HG03196 (cell line): ENCODE measurements around the gene PTPRD.

Experiments used
- ATAC-seq: cut with Tn5 transposase; IDR thresholded peaks from one replicate; pipeline ENCODE4 v1.9.1; 2021; ENCODE audit not compliant: unreplicated experiment

The PTPRD gene

DNA sequence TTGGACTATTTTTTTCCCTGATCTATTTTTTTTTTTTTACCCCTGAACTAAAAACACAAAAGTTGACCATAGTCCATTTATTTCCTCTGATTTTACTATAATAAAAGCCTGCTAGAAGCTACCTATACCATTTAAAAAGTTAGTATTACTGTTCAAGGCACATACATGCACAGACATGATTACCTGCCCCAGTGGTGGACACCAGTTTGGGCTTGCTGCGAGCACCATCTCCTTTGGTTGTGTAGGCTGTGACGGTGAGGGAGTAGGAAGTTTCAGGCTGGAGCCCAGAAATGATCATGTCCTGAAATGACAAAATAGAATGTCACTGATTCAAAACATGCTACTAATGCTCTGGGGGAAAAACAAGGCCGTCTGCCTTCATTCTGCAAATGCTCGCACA is 2120.1 kb downstream of the PTPRD start:
- no peak for ATAC-seq

DNA sequence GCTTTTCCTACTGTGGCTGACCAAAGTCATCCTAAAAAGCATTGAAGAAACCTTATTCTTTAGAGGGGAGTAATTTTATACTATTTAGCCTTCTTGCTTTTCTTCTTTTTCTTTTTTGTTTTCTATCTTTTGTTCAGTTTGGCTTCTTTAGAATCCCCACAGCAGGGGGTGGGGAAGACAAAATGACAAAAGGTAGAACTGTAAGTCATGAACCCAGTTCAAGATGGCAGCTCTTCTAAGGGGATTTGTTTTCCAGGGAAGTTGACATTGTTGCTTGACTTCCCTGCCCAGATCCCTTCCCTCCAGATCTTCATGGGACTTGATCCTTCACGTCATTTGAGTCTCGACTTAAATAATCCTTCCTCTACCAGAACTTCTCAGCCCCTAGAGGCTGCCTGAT is 2120.8 kb downstream of the PTPRD start:
- ATAC-seq, result no peak

DNA sequence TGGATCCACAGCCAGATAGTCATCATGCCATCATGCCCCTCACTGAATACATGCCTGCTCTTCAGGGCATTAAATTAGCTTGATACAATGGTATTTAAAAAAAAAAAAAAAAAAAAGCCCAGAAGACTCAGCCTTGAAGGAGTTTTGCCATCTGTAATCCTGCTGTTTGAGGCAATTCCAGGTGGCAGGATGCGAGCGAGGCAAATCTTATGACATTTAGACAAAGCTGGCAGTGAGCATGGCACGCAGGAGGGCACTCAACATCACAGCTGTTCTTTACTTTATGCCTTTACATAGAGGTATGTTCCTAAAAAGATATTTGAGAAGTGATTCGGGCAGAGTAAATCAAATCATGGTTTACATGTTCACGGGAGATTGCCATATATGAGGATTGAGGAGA is 2121.2 kb downstream of the PTPRD start:
- ATAC-seq, result no peak

DNA sequence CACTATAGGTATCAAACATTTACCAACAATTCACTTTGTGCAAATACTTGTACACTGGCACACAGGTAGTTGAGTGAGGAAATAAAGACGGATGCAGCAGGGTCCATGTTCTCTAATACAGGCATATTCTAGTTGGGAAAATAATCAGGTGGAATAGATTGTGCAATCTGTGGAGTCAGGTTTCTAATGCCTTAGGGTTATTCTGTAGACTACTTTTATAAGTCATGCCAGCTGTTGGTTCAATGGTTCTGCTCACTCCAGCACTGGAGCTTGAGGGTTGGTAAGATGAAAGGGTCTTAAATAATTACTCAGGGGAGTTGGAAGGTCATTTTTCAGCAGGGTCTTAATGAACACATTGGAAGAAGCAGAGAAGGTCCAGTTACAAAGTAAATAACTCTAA is 2123.0 kb downstream of the PTPRD start:
- no peak for ATAC-seq

DNA sequence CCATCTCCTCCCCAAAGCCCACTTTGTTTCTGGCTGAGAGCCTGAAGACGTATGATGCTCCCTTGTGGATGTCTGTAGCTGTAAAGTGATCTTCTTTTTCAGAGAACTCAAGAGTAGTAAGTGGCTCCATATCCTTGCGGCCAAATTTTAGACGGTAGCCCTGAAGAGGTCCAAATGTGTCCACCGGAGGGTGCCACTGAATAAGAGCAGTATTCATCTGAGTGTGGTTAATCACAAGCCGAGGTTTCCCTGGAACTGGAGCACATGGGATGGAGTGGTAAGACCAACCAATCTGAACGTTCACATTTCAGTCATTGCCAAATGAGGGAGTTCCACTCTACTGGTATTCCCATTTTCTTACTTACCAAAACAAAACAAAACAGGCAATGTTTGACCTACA is 2126.7 kb downstream of the PTPRD start:
- no peak for ATAC-seq

DNA sequence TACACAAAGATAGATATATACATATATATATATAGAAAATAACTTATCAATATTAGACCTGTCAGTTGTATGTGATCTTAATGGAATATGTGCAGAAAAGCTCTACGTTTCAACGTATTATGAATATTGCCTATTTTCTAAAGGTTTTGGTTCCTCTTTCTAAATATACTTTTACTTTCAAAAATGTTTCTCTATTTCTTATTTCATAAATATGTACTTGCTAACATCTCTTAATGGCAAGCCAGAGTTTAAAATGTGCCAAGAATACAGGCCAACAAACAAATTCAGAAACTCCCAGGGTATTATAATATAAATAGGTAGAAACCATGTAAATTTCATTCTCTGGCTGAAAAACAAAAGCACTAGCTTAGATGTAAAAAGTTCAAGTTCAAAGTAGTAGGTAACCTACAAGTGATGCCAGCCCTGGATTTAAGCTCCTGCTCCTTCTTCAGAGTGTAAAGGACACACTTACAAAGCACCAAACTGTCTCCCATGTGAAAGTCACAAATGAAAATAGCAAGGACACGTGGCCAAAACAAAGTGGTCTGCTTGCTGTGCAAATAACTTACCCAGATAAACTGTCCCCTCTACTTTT is 2128.1 kb downstream of the PTPRD start:
- no peak for ATAC-seq

DNA sequence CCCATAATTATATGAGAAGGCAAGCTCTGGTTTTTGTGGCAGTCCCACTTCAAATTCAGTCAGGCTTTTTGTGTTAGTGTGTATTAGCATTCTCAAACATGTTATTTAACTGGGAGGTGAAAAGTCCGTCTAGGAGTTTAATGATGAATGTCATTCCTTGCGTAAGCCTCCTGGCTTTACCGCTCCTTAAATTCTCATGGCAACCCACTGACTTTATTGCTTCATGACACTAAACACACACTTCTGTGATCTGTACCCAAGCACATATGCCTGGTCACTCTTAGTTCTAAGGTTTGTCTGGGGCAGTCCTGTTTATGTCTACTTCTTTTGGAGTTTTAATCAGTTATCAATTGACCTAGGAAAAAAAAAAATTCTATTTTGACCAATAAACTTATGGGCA is 2135.4 kb downstream of the PTPRD start:
- ATAC-seq, result no peak

DNA sequence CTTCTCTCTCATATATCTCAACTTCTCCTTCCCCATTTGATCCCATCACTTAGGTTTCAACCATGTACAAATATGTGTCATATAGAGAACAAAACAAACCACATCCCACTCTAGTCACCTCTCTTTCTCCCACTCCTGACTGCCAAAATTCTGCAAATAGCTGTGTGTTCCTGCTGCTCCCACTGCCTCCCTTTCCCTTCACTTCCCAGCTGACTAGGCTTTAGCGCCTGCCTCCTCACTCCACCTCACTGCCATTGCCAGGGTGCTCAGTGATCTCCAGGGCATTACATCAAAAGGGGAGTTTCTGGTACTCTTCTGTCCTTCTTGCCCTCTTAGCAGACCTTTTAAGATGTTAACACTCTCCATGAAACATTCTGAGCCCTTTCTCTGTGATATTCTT is 2137.9 kb downstream of the PTPRD start:
- no peak for ATAC-seq

DNA sequence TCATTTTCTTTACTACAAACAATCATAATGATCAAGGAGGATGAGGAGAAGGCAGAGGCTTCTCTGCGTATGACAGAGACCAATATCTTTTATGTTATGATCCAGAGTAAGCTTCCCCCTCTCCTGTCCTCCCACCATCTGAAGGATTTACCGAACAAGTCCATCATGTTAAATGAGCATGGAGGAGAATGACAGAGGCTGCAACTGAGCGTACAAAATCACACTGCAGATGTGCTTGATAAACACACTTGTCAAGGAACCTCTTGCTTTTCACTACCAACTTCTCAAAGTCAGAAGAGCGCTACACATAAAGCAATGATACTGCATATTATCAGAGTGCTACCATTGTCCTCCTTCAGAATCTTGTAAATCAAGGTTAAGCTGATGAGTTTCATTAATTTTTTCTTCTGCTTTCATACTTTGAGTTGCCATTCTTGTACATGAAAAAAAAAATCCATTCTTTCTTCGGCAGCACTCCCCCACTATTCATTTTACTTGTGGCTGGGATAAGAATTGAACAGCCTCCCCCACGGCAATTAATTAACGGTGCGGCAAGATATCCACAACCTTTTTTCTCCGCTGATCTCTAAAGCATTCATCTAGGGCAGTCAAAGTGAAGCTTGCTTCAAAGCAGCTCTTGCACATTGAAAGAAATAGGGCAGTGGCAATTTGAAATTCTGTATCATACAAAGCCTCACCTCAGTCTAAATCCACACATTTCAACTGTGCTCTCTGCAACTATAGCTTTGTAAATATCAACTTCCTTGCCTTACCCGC is 2139.4 kb downstream of the PTPRD start:
- no peak for ATAC-seq

DNA sequence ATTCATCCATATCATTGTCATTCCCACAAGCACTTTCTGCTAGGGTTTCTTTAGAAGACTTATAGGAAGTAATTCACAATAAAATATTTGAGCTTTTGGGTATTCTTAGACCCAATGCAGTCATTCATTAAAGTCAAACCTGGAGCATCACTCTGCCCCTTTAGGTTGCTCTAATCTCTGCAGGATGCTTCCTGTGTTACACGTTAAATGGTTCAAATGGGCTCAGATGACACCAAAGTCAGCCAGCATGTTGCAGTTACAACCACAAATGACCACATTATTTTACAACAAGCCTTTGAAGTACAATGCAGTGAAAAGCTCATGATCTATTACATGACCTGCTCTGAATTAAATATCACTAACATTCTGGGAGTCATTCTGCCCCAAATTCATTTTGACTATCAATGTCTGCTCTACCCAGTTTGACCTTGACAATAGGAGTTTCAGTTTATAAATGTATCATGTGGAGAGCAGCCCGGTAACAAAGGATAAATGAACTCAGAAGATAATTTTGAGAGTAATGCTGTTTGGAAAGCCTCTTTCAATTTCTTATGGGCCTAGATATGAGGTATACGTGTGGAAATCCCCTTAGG is 2144.7 kb downstream of the PTPRD start:
- ATAC-seq, result no peak

DNA sequence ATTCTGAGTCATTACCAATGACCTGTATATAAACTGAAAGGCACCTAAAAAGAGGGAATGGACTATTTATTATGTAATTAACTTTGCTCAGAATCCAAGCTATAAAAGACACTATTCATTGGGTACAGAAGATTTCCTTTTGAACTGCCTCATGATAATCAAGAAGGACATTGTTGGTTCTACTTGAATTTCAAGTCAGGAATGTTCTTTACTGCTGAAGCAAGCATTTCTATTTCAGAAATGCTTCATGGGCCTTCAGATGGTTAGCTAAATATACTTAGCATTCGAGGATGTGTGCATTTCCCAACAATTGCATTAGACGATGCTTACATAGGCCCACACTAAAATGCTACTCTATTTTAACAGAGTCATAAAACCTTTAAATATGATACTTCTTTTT is 2155.0 kb downstream of the PTPRD start:
- no peak for ATAC-seq

DNA sequence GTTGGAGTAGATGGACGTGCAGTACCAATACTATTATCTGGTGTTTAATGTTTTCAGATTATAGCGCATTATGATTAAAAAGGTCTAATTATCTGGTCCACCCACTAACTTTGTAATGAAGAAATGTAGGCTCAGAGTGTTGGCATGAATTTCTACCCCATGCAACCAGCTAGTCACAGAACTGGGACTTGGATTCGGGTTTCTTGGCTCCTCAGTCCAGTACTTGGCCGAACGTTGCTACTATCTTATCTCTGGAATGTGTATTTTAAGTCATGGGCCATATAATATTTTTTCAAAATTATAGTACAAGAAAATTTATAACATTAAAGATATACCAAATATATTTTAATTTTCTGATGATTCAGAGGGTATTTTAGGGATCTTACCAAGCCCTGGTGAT is 2155.7 kb downstream of the PTPRD start:
- ATAC-seq, result no peak

DNA sequence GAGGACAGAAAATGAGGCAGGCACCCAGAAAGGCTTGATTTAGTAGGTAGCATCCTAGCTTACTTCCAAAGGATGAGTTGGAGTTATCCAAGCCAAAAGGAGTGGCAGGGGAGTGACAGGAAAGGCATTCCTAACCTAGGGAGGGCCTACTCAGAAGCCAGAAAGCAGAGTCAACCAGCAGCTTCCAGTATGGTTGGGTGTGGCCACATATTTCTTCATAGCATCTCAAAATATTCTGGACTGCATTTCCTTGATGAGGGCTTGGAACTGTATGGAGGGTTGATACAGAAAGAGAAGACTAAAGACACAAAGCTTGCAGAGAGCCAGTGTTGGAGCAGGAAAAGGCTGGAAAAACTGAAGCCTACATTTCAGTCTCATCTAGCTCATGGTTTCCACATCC is 2156.5 kb downstream of the PTPRD start:
- ATAC-seq, result no peak

DNA sequence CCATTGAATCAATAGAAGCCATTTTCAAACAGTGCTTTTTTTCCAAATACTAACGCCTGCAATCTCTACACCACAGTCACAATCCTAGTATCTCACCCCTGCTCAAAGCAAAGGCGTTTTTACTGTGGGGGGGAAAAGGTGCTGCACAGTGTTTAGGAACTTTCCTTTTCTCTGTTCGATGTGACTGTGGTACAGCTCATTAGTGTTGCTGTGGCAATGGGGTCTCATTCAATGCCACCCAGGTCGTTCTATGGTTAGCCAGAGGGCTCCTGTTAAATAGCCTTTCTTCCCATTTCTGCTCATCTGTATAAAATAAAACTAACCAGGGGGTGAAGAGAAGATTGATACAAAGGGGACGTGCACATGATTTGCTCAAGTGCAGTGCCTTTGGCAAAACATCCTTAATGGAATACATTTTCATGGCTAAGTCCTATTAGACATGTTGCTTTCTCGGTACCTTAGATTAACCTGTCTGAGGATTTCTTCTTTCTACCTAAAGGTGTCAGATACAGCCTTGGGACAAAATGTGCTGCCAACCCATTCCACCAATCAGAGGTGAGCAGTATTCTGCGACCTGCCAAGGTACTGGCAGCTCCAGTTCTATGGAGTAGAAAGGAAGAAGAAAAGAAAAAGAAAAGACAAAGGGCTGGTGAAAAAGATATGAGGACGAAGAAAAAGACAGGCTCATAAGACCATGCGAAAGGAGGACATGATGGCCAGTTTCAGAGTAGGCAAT is 2161.8 kb downstream of the PTPRD start:
- no peak for ATAC-seq

DNA sequence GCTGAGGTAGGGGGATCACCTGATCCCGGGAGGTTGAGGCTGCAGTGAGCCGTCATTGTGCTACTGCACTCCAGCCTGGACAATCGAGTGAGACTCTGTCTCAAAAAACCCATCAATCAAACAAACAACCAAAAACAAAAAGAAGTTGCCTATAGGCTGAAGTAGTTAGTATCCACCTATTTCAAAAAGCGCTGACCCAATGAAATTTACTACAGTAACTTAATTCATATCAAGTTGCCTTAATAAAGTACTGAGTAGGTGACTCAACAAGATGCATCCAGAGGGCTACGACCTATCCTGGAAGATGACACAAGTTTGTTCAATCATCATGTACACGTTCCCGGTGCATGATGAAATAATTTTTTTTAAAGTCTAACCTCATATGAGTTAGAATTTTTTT is 2164.6 kb downstream of the PTPRD start:
- no peak for ATAC-seq

DNA sequence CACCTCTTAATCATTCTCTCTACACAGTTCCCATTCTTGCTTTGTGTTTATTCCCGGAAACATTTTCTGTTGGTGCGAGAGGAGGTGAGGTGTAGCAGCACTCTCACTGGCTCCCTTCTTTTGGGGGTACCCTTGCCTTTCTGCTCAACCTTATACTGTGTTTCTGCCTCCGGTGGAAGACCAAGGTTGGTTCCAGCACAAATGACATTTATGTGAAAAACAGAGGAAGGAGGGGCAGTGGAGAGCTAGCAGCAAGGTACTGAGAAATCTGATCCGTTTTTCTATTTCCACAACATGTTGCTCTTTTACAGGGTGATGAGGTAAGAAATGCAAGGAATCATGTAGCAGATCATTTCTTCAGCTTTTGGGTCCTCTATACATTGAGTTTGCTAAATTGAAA is 2165.2 kb downstream of the PTPRD start:
- ATAC-seq, result no peak

DNA sequence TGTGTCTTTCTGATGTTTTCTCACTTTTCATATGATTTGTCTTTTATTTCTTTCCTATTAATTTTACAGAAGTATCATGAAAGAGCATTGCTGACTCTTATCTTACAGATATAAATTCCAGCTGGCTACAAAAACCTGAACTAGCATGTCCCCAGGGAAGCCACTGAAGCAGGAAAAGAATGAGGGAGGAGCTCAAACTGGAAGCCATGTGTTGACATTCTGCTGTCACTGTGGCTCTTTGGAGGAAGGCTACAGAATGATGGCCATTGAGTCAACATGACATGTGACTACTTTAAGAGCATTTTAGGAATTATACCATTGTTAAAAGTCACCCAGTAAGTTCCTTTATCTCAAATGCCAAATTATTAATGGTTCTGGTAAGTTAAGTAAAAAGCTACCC is 2174.9 kb downstream of the PTPRD start:
- ATAC-seq, result no peak

DNA sequence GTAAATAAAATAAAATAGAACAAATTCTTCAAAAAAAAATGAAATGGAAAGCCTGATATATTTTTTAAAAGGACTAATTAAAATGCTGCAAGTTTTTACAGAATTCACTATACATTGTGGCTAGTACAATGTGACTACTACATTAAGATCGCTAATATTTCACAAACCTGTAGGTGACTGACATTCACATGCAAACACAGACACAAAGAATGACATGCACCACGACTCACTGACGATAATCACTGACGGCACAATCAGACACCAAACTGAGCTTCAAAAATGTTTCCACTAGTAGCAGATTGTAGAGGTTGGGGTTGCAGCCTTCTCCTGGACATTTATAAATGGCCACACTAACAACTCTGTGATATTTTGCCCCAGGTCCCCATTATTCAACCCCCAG is 2175.5 kb downstream of the PTPRD start:
- no peak for ATAC-seq

DNA sequence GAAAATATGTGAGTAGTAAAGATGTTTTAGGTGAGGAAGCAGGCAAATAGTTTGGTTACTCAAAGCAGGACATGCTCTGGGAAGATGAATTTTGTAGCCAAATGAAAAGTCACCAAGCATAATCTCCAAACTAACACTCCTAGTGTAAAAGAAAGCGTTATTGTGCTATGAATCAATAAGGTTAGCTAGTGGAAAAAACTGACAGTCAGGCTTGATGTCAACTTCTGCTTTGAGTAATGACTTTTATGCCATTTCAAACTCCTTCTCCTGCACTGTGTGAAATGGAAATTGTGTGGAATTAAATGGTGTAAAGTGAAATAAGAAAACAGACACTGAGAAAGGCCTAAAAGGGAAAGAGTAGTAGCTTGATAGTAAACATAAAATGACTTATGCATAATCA is 2176.0 kb downstream of the PTPRD start:
- ATAC-seq, result no peak

DNA sequence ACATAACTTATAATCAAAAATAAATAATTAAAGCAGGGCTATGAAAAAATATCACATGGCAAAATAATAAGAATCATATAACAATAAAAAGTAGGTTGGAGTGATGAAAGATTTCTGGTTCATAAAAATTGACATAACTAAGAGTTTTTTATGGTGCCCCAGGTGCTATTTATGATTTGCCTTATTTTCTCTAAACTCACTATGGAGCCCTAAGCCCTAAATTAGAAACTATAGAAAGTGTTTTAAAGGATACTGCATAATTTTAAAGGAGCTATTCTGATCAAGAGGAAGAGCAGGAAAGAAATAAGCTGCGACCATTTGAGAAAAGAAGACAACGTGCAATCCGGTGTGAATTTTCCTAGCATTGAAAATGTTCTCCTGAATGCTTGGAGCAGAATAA is 2178.2 kb downstream of the PTPRD start:
- no peak for ATAC-seq

DNA sequence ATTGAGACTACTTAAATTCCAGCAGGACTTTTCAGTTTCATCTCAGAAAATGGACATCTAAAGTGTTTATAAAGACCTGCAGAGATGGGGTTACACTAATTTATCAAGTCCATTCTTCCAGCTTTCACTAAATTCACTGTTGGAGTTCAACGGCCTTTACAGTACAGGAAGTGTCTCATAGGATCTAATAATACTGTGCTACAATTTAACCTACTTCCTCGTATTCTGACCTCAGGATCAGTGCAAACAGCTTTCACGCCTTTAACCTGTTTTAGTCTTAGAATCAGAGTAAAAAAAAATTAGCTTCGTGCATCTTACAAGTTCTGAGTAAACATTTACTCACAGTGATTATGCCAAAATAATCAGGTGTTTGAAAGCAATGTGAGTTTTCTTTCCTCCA is 2180.6 kb downstream of the PTPRD start:
- ATAC-seq, result no peak

DNA sequence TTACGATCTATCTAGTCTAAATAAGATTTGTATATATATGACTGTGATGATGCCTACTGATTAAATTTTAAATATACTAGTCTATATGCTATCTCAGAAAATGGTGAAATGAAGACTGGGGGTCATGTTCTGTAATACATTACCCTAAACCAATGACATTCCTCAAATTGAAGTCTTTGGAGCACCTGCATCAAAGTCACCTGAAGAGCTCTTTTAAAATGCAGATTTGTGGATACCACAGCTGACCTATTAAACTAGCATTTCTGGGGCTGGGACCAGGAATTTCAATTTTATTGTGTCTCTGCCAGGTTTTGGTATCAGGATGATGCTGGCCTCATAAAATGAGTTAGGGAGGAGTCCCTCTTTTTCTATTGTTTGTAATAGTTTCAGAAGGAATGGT is 2181.3 kb downstream of the PTPRD start:
- no peak for ATAC-seq
